NCI-H2227 (cell line): ENCODE data around the gene ZNF234.
"Not testable (repeated sequence)": the region's sequence is repeated elsewhere in the genome, so short reads cannot be mapped to it uniquely, and the experiment has no call there.

Experiments used
- DNase-seq: peaks from one replicate; lab custom pipeline; 2025; ENCODE audit not compliant: unreplicated experiment; lab: John Stamatoyannopoulos, UW

ZNF234 gene

GRCh38 chr19:44141191-44142058 is at the start of gene ZNF234:
Gene ZNF234, plus strand, starts transcription at chr19:44141554. Its CDS starts 3,079 bp downstream, at chr19:44144633.
- DNase-seq = peak; percentile 86

GRCh38 chr19:44092108-44092507 is 49.2 kb upstream of the ZNF234 start:
- no peak for DNase-seq

- peak; percentile 91 for DNase-seq
Observed at GRCh38 chr19:44093931-44094765, 47.2 kb upstream of the ZNF234 start, which contains the start of gene ZNF224. Gene ZNF224, plus strand, starts transcription at chr19:44094361. Its CDS starts 3,513 bp downstream, at chr19:44097874.

GRCh38 chr19:44107751-44108150 is 33.6 kb upstream of the ZNF234 start:
- no peak for DNase-seq

GRCh38 chr19:44109458-44109857 is 31.9 kb upstream of the ZNF234 start:
- no peak for DNase-seq

- DNase-seq = peak; percentile 18
Observed at GRCh38 chr19:44111910-44112463, 29.4 kb upstream of the ZNF234 start.

GRCh38 chr19:44112802-44113137 is 28.6 kb upstream of the ZNF234 start:
- no peak for DNase-seq

- DNase-seq = peak; percentile 96
Observed at GRCh38 chr19:44113138-44113783, 28.1 kb upstream of the ZNF234 start, which contains the start of gene ZNF225. Gene ZNF225, plus strand, starts transcription at chr19:44113399. Its CDS starts 2,429 bp downstream, at chr19:44115828.

- no peak for DNase-seq
Observed at GRCh38 chr19:44113784-44114390, 27.5 kb upstream of the ZNF234 start.

GRCh38 chr19:44121162-44121561 is 20.2 kb upstream of the ZNF234 start:
- not testable (repeated sequence) for DNase-seq

GRCh38 chr19:44131955-44132354 is 9.4 kb upstream of the ZNF234 start:
- no peak for DNase-seq

- DNase-seq = no peak
Observed at GRCh38 chr19:44142059-44142433, 692 bp downstream of the ZNF234 start.

GRCh38 chr19:44149776-44150175 is 8.4 kb downstream of the ZNF234 start:
- DNase-seq = no peak

GRCh38 chr19:44151491-44151890 is 10.1 kb downstream of the ZNF234 start:
- DNase-seq = no peak

GRCh38 chr19:44156475-44156874 is 15.1 kb downstream of the ZNF234 start:
- DNase-seq = no peak

GRCh38 chr19:44163789-44164188 is 22.4 kb downstream of the ZNF234 start:
- no peak for DNase-seq

- DNase-seq = no peak
Observed at GRCh38 chr19:44164327-44164672, 22.9 kb downstream of the ZNF234 start.

- DNase-seq = peak; percentile 95
Observed at GRCh38 chr19:44164673-44165512, 23.5 kb downstream of the ZNF234 start, which contains the start of gene ZNF226. Gene ZNF226, plus strand, starts transcription at chr19:44165100. Its CDS starts 4,981 bp downstream, at chr19:44170081.

GRCh38 chr19:44170660-44171059 is 29.3 kb downstream of the ZNF234 start:
- not testable (repeated sequence) for DNase-seq

GRCh38 chr19:44176590-44176989 is 35.2 kb downstream of the ZNF234 start:
- no peak for DNase-seq
